ENCODE results near the gene SLC6A11.

The SLC6A11 gene

GRCh38 chr3:10985181-10985580 lies 169.2 kb downstream of the SLC6A11 start:
- no peak for DNase-seq

- no peak for DNase-seq
These were observed 170.6 kb downstream of the SLC6A11 start for GRCh38 chr3:10986592-10986991.

GRCh38 chr3:10988001-10988665 lies 172.1 kb downstream of the SLC6A11 start:
- DNase-seq = no peak

- no peak for DNase-seq
These were observed 173.0 kb downstream of the SLC6A11 start for GRCh38 chr3:10988991-10989484.
